NT2/D1 (cell line): ENCODE data around the gene NOL8.

Experiments
- SUZ12 ChIP-seq: IDR thresholded peaks from 2 replicates; pipeline ENCODE4 v1.6.1; 2011; ENCODE audit not compliant: insufficient read length, insufficient read depth; ENCODE audit errors: extremely low read depth
- YY1 ChIP-seq: IDR thresholded peaks from 2 replicates; pipeline ENCODE4 v1.6.1; 2011; ENCODE audit not compliant: insufficient read length, insufficient read depth
- ZNF274 ChIP-seq: IDR thresholded peaks from 2 replicates; pipeline ENCODE4 v1.6.1; 2011; ENCODE audit warnings: mild to moderate bottlenecking, low read depth, low read length

DNA sequence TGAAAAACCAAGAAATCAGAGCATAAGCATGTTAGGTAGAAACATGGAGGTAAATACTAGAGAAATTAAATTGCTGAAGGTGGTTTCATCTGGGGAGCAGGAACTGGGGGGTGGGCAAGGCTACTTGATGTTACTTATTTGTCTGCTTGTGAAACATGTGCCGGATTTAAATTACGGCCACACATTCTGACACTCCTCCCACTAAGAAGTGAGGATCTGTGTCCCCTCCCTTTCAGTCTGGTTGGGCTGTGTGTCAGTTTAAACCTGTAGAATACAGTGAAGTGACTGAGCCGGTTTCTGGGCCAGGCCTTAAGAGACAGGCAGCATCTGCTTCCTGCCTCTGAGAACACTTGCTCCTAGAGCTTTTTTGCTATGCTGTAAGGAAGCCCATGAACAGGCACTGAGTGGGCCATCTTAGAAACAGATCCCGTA is 29.3 kb downstream of the NOL8 start:
- TF ChIP-seq YY1 (no peak), SUZ12 (no peak), ZNF274 (no peak)
